ENCODE measurements around the gene CEP152. TPM values are rescaled to one million over a fixed set of nuclear protein-coding genes. Genes with fewer than 3 reads are reported as not detected.

The CEP152 gene
- total and polyA plus RNA-seq, 7 donors = 0.35 to 1.3 (median 0.69) TPM

DNA sequence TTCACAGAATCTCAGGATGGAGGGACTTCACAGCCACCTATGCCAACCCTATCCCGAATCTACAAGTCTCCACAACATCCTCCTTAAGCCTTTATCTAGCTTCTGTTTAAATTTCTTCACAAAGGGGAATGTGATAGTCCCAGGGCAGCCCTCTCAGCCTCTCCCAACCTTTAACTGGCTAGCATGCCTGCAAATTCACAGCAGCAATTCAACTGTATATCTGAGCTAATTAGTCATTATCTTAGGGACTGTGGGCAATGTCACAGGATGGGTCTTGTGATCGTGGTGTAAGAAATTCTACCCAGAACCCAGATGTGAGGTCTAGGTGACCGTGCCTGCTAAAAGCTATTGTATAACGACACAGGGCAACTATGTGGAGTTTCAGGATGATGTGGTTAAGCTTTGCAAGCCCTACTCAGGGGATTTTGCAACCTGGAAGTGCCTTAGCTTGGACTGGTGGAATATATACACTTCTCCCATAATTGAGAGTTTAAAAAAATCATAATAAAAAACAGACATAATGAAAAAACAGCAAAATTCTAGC lies 99.8 kb downstream of the CEP152 start:
- TF ChIP-seq, protein P1, sequence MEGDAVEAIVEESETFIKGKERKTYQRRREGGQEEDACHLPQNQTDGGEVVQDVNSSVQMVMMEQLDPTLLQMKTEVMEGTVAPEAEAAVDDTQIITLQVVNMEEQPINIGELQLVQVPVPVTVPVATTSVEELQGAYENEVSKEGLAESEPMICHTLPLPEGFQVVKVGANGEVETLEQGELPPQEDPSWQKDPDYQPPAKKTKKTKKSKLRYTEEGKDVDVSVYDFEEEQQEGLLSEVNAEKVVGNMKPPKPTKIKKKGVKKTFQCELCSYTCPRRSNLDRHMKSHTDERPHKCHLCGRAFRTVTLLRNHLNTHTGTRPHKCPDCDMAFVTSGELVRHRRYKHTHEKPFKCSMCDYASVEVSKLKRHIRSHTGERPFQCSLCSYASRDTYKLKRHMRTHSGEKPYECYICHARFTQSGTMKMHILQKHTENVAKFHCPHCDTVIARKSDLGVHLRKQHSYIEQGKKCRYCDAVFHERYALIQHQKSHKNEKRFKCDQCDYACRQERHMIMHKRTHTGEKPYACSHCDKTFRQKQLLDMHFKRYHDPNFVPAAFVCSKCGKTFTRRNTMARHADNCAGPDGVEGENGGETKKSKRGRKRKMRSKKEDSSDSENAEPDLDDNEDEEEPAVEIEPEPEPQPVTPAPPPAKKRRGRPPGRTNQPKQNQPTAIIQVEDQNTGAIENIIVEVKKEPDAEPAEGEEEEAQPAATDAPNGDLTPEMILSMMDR (IDR thresholded peaks at IDR 0.05) = no peak

DNA sequence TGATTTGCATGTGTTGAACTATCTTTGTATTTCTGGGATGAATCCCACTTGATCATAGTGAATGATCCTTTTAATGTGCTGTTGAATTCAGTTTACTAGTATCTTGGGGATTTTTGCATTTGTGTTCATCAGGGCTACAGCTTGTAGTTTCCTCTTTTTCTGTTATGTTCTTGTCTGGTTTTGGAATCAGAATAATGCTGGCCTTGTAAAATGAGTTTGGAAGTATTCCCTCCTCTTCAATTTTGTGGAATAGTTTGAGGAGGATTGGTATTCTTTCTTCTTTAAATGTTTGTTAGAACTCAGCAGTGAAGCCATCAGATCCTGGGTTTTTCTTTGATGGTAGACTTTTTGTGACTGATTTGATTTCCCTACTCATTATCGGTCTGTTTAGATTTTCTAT lies 102.2 kb downstream of the CEP152 start:
- no peaks in the 10 kb centered on the region for H3K36me3 ChIP-seq (ENCODE audit: insufficient read depth in 1 of 2, low read depth in 1 of 2)
- WGBS, 3 donors = 82 to 92% (median 88%) methylated on average over 1 of the region's 1 CpG
- H3K4me1 ChIP-seq = no peaks in the 10 kb centered on the region
- H3K27me3 ChIP-seq (ENCODE audit: insufficient read depth in 3 of 3, low read length in 2 of 3) = no peaks in the 10 kb centered on the region
- ATAC-seq = no peak
- intact Hi-C loops (cut with DNase I) = no loop called here
- H3K4me3 ChIP-seq = no peak overlapping the region
- DNase-seq = no peak
- H3K9me3 ChIP-seq = peaks cover 6% of the 10 kb centered on the region
- TF ChIP-seq, protein P1 (IDR thresholded peaks at IDR 0.05) = no peak
- no peak overlapping the region for H3K27ac ChIP-seq

More for the DNA sequence above, 99.8 kb downstream of the CEP152 start:
- WGBS, 3 donors = 74 to 80% (median 75%) methylated on average over 4 of the region's 4 CpGs
- Histone ChIP-seq H3K36me3 (ENCODE audit: insufficient read depth in 1 of 2, low read depth in 1 of 2) (no peaks in the 10 kb centered on the region), H3K27ac (no peak overlapping the region), H3K9me3 (peaks cover 6% of the 10 kb centered on the region), H3K27me3 (ENCODE audit: insufficient read depth in 3 of 3, low read length in 2 of 3) (no peaks in the 10 kb centered on the region), H3K4me3 (no peak overlapping the region), H3K4me1 (no peaks in the 10 kb centered on the region)
- no peak for DNase-seq
- ATAC-seq = no peak
- intact Hi-C loops (cut with DNase I) = no loop called here

DNA sequence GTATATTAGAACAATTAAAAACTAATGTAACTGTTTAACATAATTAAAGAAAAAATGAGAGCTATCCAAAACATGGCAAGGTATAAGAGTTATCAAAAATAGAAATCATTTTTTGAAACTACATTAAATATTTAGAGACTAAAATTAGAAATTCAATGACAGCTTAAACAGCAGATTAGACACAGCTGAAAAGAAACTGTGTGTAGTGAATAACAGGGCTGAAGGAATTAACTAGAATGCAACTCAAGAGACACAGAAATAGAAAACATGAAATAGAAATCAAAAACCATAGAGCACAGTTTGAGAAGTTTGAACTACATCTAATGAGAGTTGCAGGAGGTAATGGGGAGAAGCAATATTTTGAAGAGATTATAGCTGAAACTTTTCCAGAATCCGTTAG lies 105.5 kb downstream of the CEP152 start:
- no peaks in the 10 kb centered on the region for H3K36me3 ChIP-seq (ENCODE audit: insufficient read depth in 1 of 2, low read depth in 1 of 2)
- H3K27ac ChIP-seq = no peak overlapping the region
- TF ChIP-seq, protein P1 (IDR thresholded peaks at IDR 0.05) = no peak
- intact Hi-C loops (cut with DNase I) = no loop called here
- no peak overlapping the region for H3K4me3 ChIP-seq
- H3K9me3 ChIP-seq = peaks cover 6% of the 10 kb centered on the region
- no peaks in the 10 kb centered on the region for H3K27me3 ChIP-seq (ENCODE audit: insufficient read depth in 3 of 3, low read length in 2 of 3)
- 85 to 92% (median 89%) methylated on average over 1 of the region's 1 CpG for WGBS, 3 donors
- no peaks in the 10 kb centered on the region for H3K4me1 ChIP-seq
- DNase-seq (no peak), ATAC-seq (no peak)

DNA sequence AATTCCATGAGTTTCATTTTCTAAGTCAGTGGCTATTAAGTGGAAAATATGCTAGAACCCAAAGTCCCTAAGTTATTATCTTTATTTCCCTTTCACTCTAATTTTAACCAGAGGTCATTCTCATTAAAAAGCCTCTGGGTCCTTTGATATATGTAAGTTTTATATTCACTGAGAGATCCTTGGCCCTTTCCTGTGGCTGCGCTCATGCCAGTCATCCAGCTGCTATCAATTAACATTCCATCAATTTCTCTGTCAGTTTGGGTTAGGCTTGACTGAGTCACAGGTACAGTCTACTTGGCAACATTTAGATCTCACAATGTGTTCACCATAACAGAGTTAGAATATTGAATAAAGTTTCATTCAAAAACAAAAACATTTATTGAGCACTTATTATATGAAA lies 107.3 kb downstream of the CEP152 start:
- 91 to 97% (median 96%) methylated on average over 1 of the region's 1 CpG for WGBS, 3 donors
- ATAC-seq = no peak

More for the DNA sequence above, 107.3 kb downstream of the CEP152 start:
- intact Hi-C loops (cut with DNase I) = no loop called here
- Histone ChIP-seq H3K27ac (no peak overlapping the region), H3K4me3 (no peak overlapping the region), H3K9me3 (peaks cover 6% of the 10 kb centered on the region), H3K4me1 (no peaks in the 10 kb centered on the region), H3K27me3 (ENCODE audit: insufficient read depth in 3 of 3, low read length in 2 of 3) (no peaks in the 10 kb centered on the region), H3K36me3 (ENCODE audit: insufficient read depth in 1 of 2, low read depth in 1 of 2) (no peaks in the 10 kb centered on the region)
- DNase-seq = no peak
- TF ChIP-seq, protein P1 (IDR thresholded peaks at IDR 0.05) = no peak
